OCI-LY1 (cell line): Measurements from ENCODE around the gene PCED1B.

Source experiments
- EZH2 ChIP-seq: fragments of 200-600 bp; sonication (generic), shearing (Covaris generic); IDR thresholded peaks from 2 replicates; pipeline ENCODE4 v1.8.0; 2017; ENCODE audit warnings: borderline replicate concordance, mixed run types, mild to moderate bottlenecking, antibody characterized with exemption, low read length, moderate library complexity, mixed read lengths
- TF ChIP-seq, protein P1 (sequence below): fragments of 200-600 bp; sonication (generic), shearing (Covaris generic); IDR thresholded peaks from 2 replicates; pipeline ENCODE4 v1.5.1; 2017; ENCODE audit warnings: mild to moderate bottlenecking, antibody characterized with exemption, low read length, moderate library complexity, mixed read lengths

DNA sequence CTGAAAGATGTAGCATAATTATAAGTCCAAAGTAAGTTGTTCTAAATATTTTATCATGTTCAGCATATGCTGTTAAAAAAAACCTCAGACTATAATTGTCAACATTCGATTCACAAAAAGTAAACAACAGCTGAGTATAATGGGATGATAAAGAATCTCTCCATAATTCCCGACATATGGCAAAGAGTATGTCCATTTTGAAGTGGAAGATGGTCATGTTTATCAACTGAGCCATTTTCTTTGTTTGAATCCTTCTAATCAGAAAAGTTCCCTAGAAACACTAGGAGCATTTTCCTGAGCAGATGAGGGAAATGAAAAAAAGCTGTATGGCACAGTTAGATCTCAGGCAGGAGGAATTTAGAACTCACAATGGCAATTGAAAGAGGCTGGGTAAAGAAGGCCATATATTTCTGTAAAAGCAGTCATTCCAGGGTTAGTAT lies 192.4 kb downstream of the PCED1B start:
- TF ChIP-seq, protein P1, sequence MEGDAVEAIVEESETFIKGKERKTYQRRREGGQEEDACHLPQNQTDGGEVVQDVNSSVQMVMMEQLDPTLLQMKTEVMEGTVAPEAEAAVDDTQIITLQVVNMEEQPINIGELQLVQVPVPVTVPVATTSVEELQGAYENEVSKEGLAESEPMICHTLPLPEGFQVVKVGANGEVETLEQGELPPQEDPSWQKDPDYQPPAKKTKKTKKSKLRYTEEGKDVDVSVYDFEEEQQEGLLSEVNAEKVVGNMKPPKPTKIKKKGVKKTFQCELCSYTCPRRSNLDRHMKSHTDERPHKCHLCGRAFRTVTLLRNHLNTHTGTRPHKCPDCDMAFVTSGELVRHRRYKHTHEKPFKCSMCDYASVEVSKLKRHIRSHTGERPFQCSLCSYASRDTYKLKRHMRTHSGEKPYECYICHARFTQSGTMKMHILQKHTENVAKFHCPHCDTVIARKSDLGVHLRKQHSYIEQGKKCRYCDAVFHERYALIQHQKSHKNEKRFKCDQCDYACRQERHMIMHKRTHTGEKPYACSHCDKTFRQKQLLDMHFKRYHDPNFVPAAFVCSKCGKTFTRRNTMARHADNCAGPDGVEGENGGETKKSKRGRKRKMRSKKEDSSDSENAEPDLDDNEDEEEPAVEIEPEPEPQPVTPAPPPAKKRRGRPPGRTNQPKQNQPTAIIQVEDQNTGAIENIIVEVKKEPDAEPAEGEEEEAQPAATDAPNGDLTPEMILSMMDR, result no peak
- TF ChIP-seq EZH2, result no peak
